ENCODE data around the gene PTPRN2.

PTPRN2 gene

DNA sequence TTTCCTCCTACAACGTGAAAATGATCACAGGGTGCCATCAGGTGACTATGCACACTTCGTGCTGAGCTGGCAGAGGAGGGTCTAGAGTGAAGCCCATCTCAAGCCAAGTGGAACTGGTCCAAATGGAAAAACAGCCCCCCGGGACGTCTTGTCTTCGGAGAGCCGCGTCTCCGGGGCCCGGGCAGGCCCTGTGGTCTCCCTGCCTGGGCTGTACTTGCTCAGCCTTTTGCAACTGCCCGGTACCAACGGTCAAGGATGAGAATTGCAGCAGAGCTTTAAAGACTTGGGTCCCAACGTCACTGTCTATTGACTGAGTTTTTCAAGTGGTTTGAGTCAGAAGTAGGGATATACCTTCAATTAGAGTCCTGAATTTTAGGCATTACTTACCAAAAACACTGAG, 315.5 kb downstream of the PTPRN2 start:
- H3K79me2 ChIP-seq: no peaks in the 10 kb centered on the region
- no peaks in the 10 kb centered on the region for H3K36me3 ChIP-seq (ENCODE audit: control insufficient read depth, insufficient read depth, low read length)
- H3K9me3 ChIP-seq (ENCODE audit: control insufficient read depth, low read length): no peaks in the 10 kb centered on the region
- no peaks in the 10 kb centered on the region for H3K27me3 ChIP-seq (ENCODE audit: control insufficient read depth, insufficient read depth, low read length)
- H3K4me1 ChIP-seq: no peaks in the 10 kb centered on the region
- H3K27ac ChIP-seq: no peak overlapping the region
- H3K4me2 ChIP-seq (ENCODE audit: low read length): no peak overlapping the region
- H3K9ac ChIP-seq: no peak overlapping the region
- H2AFZ ChIP-seq: no peak overlapping the region
- TF ChIP-seq, protein P1, sequence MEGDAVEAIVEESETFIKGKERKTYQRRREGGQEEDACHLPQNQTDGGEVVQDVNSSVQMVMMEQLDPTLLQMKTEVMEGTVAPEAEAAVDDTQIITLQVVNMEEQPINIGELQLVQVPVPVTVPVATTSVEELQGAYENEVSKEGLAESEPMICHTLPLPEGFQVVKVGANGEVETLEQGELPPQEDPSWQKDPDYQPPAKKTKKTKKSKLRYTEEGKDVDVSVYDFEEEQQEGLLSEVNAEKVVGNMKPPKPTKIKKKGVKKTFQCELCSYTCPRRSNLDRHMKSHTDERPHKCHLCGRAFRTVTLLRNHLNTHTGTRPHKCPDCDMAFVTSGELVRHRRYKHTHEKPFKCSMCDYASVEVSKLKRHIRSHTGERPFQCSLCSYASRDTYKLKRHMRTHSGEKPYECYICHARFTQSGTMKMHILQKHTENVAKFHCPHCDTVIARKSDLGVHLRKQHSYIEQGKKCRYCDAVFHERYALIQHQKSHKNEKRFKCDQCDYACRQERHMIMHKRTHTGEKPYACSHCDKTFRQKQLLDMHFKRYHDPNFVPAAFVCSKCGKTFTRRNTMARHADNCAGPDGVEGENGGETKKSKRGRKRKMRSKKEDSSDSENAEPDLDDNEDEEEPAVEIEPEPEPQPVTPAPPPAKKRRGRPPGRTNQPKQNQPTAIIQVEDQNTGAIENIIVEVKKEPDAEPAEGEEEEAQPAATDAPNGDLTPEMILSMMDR (IDR thresholded peaks at IDR 0.05): no peak
- no peak overlapping the region for H3K4me3 ChIP-seq (ENCODE audit: low read depth, low read length)

DNA sequence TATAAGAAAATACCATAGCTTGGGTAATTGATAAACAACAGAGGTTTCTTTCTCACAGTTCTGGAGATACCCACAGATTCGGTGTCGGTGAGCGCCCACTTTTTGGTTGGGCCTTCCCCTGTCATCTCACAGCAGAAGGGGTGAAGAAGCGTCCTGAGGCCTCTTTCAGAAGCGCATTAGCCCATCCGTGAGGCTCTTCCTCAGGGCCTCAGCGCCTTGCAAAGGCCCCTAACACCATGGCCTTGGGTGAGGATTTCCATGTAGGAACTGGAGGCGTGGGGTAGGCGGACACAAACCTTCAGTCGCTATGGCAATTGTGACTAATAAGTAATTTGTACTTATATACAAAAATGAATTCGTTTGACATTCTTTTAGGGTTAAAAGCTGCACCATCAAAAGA, 316.0 kb downstream of the PTPRN2 start:
- H3K27ac ChIP-seq: no peak overlapping the region
- no peaks in the 10 kb centered on the region for H3K4me1 ChIP-seq
- H3K4me3 ChIP-seq (ENCODE audit: low read depth, low read length): no peak overlapping the region
- TF ChIP-seq, protein P1 (IDR thresholded peaks at IDR 0.05): no peak
- no peak overlapping the region for H3K9ac ChIP-seq
- H2AFZ ChIP-seq: no peak overlapping the region
- H3K4me2 ChIP-seq (ENCODE audit: low read length): no peak overlapping the region
- H3K36me3 ChIP-seq (ENCODE audit: control insufficient read depth, insufficient read depth, low read length): no peaks in the 10 kb centered on the region
- no peaks in the 10 kb centered on the region for H3K27me3 ChIP-seq (ENCODE audit: control insufficient read depth, insufficient read depth, low read length)
- no peaks in the 10 kb centered on the region for H3K79me2 ChIP-seq
- no peaks in the 10 kb centered on the region for H3K9me3 ChIP-seq (ENCODE audit: control insufficient read depth, low read length)

DNA sequence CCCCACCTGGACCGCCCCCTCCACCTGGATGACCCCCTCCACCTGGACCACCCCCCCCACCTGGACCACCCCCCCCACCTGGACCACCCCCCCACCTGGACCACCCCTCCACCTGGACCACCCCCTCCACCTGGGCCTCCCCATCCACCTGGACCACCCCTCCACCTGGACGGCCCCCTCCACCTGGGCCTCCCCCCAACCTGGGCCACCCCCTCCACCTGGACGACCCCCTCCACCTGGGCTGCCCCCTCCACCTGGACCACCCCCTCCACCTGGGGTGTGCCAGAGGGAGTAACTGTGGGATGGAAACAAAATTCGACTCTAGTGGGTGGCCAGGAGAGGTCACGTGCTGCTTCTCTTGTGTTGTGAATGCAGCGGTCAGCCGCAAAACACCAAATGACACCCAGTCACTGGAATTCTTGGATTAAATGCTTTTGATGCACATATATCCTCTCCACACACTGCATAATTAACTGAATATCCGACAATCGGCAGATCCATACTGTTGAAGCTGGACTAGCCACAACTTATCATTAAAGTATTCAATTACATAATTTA, 316.7 kb downstream of the PTPRN2 start:
- TF ChIP-seq, protein P1 (IDR thresholded peaks at IDR 0.05): no peak
- no peak overlapping the region for H3K4me2 ChIP-seq (ENCODE audit: low read length)
- H3K79me2 ChIP-seq: no peaks in the 10 kb centered on the region
- no peak overlapping the region for H3K4me3 ChIP-seq (ENCODE audit: low read depth, low read length)
- no peak overlapping the region for H3K27ac ChIP-seq
- H3K4me1 ChIP-seq: no peaks in the 10 kb centered on the region
- H3K36me3 ChIP-seq (ENCODE audit: control insufficient read depth, insufficient read depth, low read length): no peaks in the 10 kb centered on the region
- no peak overlapping the region for H3K9ac ChIP-seq
- H3K27me3 ChIP-seq (ENCODE audit: control insufficient read depth, insufficient read depth, low read length): no peaks in the 10 kb centered on the region
- no peaks in the 10 kb centered on the region for H3K9me3 ChIP-seq (ENCODE audit: control insufficient read depth, low read length)
- H2AFZ ChIP-seq: no peak overlapping the region

DNA sequence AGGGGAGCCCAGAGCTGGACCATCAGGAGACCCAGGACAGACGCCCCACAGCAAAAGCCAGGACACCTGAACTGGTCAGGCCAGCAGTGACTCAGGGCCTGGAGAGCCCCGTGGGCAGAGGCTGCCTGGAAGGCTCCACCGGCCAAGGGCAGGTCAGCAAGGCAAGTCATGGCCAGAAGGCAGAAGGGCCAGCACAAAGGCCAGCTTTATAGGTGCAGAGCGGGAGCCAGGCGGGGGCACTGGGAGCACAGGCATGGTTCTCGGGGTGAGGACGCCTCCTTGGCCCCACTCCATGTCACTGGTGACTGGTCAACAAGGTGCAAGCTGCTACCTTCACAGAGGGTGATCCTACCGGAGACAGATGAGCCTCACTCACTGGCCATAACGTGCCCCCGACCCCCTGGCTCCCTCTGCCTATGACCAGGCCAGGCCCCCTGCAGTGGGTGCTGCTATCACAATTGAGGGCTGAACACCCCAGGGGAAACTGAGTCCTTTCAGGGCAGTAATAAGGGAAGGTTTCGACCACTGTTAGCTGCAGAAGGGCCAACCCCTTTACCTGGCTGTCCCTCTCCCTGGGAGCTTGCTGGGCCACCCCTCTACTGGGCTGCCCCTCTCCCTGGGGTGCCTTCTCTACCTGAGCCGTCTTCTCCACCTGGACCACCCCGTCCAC, 317.4 kb downstream of the PTPRN2 start:
- no peaks in the 10 kb centered on the region for H3K36me3 ChIP-seq (ENCODE audit: control insufficient read depth, insufficient read depth, low read length)
- no peak overlapping the region for H3K27ac ChIP-seq
- H3K9ac ChIP-seq: no peak overlapping the region
- no peaks in the 10 kb centered on the region for H3K79me2 ChIP-seq
- TF ChIP-seq, protein P1 (IDR thresholded peaks at IDR 0.05): no peak
- no peaks in the 10 kb centered on the region for H3K27me3 ChIP-seq (ENCODE audit: control insufficient read depth, insufficient read depth, low read length)
- H2AFZ ChIP-seq: no peak overlapping the region
- H3K4me1 ChIP-seq: no peaks in the 10 kb centered on the region
- no peak overlapping the region for H3K4me3 ChIP-seq (ENCODE audit: low read depth, low read length)
- H3K4me2 ChIP-seq (ENCODE audit: low read length): no peak overlapping the region
- no peaks in the 10 kb centered on the region for H3K9me3 ChIP-seq (ENCODE audit: control insufficient read depth, low read length)

All from parathyroid adenoma (tissue), 2 donors.